ENCODE results near the gene TES.

DNA sequence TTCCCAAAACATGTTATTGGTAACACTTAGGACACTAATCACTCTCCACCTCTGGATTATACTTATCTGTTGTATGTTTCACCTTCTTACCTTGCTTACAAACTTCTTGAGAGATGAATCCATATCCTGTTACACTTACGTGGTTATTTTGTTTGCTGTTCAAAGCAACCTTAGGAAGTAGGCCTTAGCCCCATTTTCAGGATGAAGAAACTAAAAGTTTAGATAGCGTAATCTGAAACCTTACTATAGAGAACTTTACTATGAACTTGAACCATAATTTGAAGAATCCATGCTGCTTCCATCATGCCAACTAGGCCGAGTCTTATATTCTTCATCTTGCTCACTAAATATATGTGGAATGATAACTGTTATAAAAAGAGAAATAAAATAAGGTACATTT, 4.6 kb downstream of the TES start:
- TF ChIP-seq, protein P1, sequence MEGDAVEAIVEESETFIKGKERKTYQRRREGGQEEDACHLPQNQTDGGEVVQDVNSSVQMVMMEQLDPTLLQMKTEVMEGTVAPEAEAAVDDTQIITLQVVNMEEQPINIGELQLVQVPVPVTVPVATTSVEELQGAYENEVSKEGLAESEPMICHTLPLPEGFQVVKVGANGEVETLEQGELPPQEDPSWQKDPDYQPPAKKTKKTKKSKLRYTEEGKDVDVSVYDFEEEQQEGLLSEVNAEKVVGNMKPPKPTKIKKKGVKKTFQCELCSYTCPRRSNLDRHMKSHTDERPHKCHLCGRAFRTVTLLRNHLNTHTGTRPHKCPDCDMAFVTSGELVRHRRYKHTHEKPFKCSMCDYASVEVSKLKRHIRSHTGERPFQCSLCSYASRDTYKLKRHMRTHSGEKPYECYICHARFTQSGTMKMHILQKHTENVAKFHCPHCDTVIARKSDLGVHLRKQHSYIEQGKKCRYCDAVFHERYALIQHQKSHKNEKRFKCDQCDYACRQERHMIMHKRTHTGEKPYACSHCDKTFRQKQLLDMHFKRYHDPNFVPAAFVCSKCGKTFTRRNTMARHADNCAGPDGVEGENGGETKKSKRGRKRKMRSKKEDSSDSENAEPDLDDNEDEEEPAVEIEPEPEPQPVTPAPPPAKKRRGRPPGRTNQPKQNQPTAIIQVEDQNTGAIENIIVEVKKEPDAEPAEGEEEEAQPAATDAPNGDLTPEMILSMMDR (IDR thresholded peaks at IDR 0.05; ENCODE audit: low read depth, low read length): no peak
- no peak for TF ChIP-seq MYC (IDR thresholded peaks at IDR 0.05; ENCODE audit: low read depth, low read length)
- TF ChIP-seq, protein P2, sequence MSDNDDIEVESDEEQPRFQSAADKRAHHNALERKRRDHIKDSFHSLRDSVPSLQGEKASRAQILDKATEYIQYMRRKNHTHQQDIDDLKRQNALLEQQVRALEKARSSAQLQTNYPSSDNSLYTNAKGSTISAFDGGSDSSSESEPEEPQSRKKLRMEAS (IDR thresholded peaks at IDR 0.05; ENCODE audit: low read depth, low read length): no peak
